ENCODE data around the gene ZBP1.

ZBP1 gene, protein sequence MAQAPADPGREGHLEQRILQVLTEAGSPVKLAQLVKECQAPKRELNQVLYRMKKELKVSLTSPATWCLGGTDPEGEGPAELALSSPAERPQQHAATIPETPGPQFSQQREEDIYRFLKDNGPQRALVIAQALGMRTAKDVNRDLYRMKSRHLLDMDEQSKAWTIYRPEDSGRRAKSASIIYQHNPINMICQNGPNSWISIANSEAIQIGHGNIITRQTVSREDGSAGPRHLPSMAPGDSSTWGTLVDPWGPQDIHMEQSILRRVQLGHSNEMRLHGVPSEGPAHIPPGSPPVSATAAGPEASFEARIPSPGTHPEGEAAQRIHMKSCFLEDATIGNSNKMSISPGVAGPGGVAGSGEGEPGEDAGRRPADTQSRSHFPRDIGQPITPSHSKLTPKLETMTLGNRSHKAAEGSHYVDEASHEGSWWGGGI

DNA sequence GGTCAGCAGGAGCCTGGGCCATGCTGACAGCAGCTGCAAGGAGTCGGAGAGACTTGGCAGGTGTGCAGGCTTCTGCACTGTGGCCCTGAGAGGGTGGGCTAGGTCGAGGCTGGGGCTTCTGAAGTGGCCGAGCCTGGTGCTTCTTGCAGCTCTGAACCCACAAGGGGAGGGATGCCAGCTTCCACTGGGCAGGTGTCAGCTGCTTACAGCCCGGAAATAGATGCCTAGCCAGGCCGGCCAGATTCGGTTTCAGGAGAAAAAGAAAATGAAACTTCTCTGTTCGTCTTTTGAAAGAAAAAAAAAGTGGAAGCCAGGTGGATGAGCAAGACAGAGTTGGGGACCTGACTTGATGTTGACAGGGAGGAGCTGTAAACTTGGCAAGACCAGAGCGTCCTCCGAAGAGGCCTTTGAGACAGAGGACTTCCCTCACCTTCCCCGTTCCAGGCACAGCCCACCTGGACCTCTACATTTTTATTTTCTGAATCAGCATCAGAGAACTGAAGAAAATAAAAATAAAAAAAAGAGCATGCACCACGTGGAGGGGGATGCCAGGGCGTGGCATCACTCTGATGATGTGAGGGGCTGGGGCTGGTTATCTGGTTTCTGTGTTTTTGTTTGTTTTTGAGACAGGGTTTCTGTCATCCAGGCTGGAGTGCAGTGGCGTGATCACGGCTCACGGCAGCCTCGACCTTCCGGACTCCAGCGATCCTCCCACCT, at the start of gene ZBP1:
ZBP1 (minus strand) TSS at position 153 of the 717 bp plus-strand sequence; CDS start at position 22, 131 bp downstream.
- DNase-seq, result no peak

DNA sequence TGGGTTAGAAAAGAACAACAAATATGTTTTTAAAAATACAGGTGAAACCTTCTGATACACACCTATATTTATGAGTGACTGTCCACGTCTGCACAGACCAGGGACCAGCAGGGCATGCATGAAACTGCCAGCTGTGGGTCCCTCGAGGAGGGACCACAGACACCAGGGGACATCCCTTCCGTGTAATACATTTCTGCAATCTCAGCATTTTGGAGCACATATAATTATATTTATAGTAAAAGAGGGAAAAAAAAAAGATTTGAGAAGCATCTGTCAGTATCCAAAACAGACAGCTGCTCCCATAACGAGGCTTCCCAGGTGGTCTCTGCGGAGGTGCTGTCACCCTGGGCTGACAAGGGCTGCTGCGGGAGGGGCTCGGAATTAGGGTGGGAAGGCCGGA, 49.4 kb upstream of the ZBP1 start:
- DNase-seq, result peak; percentile 59

DNA sequence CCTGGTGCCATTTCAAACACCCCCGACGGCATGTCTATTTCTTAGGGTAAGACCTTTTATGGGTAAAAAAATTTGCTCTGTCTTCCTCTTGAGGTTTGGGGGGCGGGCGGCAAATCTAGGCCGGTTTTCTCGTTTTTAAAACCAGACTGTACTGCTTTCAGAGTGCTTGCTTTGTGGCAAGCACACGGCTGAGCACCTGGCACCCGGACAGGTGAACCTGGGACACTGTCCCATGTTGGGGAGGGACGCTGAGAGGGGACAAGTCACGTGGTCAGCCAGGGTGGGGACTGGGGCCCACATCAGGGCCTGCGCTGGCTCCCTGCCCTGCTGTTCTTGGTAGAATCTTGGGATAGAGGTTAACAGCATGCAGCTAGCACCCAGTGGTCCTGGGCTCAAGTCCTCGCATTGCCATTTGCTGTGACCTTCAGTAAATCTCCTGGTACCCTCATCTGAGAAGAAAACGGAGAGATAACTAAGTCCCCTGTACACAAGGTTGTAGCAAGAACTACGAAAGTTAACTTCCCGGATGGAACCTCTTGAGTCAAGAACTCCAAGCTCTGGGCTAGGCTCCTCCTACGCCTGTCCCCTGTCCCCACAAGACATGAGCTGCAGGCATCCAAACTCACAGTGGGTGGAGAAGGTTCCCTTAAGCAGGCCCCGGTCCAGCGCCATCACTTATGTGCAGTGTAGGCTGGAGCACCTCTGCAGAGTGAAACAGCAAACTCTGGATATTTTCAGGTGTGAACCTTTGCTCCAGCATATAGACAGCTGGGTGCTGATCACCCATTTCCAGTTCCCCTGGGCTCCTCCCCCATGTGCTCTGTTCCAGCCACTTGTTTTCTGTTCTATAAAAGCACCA, 47.9 kb upstream of the ZBP1 start:
- DNase-seq, result no peak

DNA sequence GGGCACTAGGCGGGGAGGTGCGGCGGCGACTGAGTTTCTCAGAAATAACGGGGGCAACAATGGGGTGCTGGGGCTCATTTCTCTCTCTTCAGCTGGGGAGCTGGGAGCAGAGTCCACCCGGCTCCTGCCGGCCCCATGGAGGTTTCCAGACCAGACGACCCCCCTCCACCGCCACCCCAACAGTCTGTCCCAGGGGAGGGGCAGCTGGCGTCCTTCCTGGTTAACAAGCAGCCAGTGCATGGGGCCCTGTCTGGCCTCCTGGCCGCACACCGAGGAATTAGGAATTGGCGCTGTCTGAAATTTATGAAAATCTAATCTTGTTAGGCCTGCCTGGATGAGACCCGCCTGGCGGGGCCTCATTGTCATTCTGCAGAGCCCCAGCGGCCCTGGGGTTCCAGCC, 47.2 kb upstream of the ZBP1 start:
- DNase-seq, result no peak

DNA sequence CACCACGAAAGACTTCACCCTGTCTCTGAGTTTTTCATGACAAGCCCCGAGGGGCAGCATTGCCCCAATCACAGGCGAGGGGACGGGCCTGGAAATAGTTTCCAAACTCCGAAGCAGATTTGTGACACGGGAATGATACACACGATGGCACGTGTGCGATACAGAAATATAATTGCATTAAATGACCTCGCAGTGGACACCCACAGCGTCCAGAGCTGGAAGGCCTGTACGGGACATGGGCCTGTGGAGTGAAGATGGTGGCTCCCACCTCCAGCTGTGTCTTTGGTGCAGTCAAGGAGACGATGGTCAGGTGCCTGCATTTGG, 46.6 kb upstream of the ZBP1 start:
- DNase-seq, result no peak

DNA sequence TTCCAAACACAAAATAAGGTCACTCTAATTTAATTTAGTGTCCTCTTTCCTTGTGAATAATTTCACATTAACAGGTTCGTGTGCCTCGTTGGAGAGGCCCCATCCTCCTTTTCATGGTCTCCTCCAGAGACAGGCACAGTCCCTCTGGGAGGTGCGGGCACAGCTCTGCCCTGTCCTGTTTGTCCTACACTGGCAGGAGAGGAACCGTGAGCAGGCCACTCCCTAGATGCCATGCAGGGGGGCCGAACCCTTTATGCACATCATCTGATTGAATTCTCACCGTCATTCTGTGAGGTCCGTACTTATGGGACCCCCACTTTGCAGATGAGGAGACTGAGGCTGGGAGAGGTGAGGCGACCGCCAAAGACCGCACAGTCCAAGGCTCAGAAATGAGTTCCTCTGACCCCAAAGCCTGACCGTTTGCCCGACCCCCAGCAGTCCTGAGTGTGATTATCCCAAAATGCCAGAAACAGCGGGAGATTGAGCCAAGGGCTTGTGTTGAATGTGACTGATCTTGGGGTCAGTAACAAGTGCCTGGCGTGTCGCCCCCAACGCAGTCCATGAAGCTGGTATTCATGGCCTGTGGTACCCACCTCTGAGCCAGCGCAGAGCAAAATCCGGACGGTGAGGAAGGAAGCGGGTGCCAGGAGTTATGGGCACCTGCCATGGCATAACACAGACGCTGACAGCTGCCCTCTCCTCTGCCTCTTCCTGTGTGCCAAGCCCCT, 46.0 kb upstream of the ZBP1 start:
- no peak for DNase-seq

DNA sequence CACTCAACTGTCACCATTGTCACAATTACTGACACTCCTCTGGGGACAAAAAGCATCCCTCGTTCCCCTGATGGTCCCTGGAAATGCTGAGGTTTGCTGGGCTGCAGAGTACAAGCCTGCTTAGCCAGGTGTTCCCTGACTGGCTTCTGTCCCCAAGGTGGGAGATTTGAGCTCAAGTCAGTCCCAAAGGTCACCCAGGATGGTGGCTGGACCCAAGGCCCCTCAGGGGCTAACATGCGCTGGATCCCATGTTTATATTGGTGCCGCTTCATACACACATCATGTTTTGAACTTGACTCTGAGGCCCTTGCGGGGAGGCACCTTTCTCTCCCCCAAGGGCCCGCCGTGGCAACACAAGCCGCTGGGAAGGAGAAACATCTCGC, 45.4 kb upstream of the ZBP1 start:
- DNase-seq, result no peak

DNA sequence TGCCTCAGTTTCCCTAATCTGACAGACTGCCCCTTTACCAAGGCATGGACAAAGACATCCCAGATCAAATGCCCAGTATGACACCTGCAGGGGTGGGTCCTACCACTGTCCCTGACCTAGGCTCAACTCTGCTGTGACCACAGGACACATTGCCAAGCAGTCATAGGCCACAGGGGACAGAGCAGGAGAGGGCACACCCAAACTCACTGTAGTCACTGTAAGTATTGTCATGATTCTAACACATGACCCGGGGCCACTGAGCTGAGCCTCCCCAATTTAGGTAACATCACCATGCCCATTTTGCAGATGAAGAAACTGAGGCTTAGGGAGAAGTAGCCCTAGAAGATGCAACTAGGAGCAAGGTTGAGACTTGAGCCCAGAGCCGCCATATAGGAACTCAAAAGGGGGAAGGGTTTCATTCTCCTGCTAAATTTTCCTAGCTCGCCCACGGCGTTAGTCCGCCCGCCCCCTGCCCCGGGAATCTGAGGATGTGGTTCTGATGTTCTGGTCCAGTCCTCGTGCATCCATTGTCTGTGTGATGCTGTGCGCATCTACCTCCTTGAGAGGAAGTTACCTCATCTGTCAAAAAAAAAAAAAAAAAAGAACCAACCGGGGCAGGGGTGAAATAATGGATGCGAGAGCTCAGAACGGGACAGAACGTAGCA, 44.8 kb upstream of the ZBP1 start:
- DNase-seq, result no peak

DNA sequence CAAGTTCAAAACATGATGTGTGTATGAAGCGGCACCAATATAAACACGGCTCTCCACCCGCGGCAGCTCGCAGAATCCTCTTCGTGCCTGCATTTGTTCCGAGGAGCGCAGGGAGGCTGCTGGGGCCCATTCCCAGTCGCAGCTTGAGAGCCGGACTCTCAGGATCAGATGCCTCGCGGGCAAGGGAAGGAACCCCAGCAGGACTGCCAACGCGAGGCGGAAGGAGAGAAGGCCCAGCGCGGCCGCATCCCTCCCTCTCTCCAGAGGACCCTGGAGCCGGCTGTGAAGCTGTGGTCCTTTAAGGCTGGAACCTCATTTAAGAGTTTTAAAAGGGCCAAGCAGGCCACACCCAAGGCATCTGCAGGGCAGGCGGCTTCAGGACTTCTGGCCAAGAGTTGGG, 44.2 kb upstream of the ZBP1 start:
- no peak for DNase-seq

DNA sequence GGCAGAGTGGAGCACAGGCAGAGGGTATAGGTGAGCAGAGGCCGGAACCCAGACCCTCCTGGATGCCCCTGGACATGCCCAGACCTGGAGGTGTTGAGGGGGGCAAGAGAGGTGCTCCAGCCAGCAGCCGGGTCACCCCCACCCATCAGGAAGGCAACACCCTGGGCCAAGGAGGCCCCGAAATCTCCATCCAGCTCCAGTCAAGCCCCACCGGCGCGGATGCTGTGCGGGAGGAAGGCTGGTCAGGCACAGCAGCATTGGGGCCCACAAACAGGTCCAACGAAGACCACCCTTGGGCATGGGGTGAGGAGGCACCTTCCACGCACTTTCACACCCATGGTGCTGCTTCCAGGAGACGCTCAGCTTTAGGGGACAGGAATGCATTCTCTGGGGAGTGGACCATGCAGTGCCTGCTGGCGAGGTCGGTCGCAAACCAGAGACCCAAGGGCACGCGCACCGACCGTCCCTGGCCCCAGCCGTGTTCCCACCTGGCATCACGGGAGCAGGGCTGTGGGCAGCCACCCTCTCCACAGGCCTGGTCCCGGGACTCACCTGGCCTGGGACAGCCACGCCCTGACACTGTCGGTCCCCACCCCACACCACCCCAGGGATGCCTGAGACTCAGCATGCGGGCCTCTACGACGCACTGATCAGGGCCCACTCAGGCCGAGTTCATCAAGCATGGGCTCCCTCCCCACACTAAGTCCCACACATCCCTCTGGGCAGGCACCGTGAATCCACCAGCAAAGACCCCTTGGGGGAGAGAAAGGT, 43.6 kb upstream of the ZBP1 start:
- no peak for DNase-seq

DNA sequence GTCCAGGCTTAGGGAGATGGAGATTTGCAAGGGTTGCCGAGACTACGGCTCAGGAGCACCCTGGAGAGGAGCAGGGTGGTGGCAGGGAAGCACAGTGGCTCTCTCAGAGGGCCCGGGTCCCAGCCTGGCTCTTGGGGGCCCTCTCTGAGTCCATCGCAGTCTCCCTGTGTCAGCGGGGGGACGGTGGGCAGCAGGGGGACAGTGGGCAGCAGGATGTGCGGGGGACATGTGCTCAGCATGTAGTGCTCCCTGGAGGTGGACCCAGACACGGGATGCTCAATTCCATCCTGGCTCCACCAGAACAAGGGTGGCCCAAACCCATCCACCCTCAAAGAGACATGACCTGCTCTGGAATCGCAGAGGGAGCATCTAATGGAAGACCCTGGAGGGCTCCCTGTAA, 43.0 kb upstream of the ZBP1 start:
- DNase-seq, result no peak

DNA sequence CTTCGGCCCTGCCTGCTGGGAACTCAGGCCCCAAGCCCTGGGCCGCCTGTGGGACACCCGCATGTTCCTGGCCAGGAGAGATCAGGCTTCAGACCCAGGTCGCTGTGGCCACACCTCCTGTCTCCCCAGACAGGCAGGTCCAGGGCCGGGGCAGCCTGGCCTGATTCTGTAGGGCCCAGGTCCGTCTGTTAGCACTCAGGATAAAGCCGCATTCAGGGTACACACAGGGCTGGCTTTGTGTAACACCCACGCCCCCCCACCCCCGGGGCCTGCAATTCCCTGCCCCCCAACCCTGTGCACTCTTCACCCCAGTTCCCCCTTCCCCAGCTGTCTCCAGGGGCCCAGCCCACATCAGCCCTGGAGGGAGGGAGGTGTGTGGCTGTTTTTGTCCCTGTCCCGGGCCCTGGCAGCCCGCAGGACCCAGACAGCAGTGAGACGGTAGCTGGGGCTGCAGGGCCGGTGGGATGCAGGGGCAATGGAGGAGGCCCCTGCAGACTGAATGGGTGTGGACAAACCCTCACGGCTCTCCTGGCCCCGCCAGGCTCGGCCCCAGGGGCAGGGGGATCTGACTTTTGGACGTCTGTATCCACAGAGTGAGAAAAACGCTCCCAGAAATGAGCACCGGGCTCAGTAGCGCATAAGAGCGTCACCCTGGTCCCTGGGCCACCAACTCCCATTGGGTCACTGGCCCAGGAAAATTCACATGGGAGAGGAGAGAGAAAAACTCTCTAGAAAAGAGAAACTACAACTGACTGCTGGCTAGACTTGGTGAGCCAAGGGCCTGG, 42.4 kb upstream of the ZBP1 start:
- no peak for DNase-seq

DNA sequence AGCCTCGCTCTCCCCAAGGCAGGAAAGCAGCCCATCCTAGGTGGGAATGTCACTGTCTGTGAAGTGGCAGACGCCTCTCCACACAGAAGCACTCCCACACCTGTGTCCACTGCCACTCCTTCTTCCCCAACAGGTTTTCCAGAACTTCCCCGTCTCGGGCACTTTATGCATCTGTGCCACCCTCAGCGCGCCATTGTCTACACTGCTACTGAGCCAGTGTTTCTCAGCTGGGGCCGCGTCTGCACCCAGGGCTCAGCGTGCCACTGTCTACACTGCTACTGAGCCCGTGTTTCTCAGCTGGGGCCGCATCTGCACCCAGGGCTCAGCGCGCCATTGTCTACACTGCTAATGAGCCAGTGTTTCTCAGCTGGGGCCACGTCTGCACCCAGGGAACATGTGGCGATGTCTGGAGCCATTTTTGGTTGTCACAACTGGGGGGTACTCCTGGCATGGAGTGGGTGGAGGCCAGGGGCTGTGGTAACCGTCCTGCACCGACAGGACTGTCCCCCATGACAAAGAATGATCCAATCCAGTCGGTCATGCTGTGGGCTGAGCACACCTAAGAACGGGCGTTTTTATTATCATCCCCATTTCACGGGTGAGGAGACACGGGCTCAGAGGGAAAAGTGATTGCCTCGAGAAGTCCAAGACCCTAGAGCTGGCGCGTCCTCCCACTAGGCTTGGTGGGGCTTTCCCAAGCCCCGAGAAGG, 41.7 kb upstream of the ZBP1 start:
- DNase-seq, result no peak

DNA sequence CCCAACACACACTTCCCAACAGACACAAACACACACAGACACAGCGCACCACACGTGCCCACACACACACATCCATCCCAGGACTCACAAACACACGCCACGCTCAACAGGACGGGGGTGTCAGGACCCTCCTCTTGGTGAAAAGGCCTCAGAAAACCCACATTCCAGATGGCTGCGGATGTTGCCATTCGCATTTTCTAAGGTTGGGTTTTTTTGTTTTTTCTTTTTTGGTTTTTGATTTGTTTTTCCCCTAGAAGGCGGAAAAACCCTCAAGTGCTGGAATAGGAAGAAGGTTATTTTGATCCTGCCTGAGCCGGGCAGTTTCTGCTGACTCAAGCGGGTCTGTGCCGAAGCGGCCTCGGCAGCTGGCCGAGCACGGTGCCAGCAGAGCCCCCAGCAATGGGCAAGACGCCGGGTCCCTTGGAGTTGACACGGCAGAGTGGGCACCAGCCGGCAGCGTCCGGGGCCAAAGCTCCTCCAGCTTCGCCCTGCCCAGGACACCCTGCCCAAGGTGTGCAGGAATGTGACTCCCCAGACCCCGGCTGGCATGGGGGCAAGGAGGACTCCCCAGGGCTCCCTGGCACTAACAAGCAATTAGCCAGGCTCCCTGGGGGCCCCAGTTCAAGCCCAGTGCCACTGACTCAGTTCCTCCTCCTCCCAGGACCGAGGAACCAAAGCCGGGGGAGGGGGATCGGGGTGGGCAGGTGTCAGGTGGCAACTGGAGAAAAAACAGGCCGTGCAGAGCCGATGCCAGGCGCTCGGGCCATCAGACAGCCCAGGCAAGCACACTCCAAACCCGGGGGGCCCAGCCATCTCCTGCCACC, 40.9 kb upstream of the ZBP1 start:
- DNase-seq, result no peak

DNA sequence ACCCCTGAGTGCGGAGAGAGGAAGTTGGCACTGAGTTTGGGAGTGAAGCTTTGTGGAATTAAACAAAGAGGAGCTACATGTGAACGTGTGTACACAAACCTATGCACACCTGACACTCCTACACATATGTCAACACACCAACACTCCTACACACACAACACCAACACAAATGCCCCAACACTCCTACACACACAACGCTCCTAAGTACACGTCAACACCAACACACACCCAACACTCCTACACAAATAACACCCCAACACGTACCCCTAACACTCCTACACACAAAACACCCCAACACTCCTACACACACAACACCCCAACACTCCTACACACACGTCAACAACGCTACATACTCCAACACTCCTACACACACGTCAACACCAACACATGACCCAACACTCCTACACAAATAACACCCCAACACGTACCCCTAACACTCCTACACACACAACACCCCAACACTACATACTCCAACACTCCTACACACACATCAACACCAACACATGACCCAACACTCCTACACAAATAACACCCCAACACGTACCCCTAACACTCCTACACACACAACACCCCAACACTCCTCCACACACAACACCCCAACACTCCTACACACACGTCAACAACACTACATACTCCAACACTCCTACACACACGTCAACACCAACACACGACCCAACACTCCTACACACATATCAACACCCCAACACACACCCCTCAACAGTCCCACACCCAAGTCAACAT, 40.1 kb upstream of the ZBP1 start:
- no peak for DNase-seq

DNA sequence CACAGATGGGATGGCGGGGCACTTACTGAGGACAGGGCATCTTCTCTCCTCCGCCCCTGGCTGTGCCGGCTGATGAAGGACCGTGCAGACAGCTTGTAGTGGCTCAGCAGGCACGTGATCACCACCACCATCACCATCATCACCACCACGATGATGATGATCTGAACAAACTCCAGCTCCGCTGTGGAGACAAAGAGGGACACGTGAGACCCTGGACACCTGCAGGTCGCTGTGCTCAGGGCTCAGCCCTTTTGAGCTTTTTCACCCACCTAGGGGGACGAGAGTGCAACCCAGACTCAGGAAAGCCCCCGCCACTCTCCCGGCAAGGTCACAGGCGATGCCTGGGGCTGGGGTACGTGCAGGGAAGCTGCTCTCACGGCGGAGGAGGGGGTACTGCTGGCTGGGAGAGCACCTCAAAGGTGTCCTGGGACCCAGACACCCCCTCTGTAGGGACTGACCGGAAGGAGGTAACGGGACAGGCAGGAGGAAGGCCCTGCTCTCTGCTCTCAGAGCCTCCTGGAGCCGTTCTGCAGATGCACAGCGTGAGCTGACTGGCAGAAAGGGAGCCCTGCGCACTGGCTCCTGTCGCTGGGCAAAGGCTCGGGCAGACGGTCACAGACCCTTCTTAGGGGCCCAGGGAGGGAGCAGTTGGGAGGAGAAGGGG, 39.4 kb upstream of the ZBP1 start:
- no peak for DNase-seq

DNA sequence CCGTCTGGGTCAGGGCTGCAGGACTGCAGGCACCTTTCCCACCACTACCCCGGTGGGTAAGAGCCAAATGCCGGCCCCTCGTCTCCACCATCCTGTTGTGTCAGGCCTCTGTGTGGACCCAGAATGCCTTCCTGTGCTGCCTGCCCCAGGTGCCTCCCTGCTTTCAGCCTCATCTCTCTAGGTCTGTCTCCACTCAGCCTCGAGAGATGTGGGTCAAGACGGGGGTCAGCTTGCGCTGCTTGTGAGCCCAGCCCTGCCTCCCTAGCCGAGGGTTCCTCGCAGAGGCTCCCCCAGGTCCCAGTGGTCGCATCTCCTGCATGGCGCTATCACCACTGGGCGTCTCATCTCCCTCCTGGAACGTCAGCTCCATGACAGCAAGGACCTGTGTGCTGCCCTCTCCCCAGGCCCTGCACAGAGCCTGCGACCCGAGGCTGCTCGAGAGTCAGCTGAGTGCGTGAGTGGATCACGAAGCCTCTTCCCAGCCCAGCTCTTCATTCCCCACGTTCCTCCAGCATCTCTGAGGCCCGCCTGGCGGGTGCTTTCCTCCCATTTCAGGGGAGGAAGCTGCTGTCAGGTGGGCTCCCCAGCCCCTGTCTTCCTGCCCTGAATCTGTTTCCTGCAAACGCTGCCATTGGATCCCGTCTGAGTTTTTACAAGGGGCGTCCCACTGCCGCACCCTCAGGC, 38.7 kb upstream of the ZBP1 start:
- DNase-seq, result no peak

All from NCI-H2171 (cell line).